Heart left ventricle (tissue), 16 donors: ENCODE measurements around the gene RPL13A. TPM values are rescaled to one million over a fixed set of nuclear protein-coding genes. Genes with fewer than 3 reads are reported as not detected.
A peak's percentile ranks its signal among the peaks of the same experiment; 100 is the strongest.

ENCODE experiments used
- ATAC-seq, 4 donors: fragments of 200-7000 bp; cut with Tn5 transposase; one replicate each; pipeline ENCODE4 v1.9.1; 2020 to 2022; ENCODE audit warnings: moderate library complexity in 4 of 4, mild to moderate bottlenecking in 3 of 4, moderate number of reproducible peaks in 1 of 4
- DNase-seq, 5 donors: peaks; one replicate each; pipeline ENCODE4 v3.0.0-alpha.2; 2020
- H3K27ac ChIP-seq, 12 donors: fragments of 200-600 bp; sonication (generic) in 4 of 12; one replicate each; pipeline versions ENCODE4 v1.5.0 to v1.8.0; 2016 to 2022; ENCODE audit warnings: mild to moderate bottlenecking in 2 of 12
- H3K27me3 ChIP-seq, 9 donors: fragments of 200-600 bp; sonication (generic) in 2 of 9; one replicate each; pipeline versions ENCODE4 v1.5.1 to v1.8.0; 2016 to 2022; ENCODE audit warnings: mild to moderate bottlenecking in 3 of 9
- H3K36me3 ChIP-seq, 9 donors: fragments of 200-600 bp; sonication (generic) in 2 of 9; one replicate each; pipeline versions ENCODE4 v1.5.0 to v1.8.0; 2018 to 2022; ENCODE audit warnings: mild to moderate bottlenecking in 2 of 9
- H3K4me1 ChIP-seq, 12 donors: fragments of 200-600 bp; sonication (generic) in 4 of 12; one replicate each; pipeline versions ENCODE4 v1.5.0 to v1.8.0; 2016 to 2022; ENCODE audit warnings: mild to moderate bottlenecking in 3 of 12
- H3K4me3 ChIP-seq, 12 donors: fragments of 200-600 bp; sonication (generic) in 4 of 12; one replicate each; pipeline versions ENCODE4 v1.5.0 to v1.8.0; 2017 to 2022; ENCODE audit warnings: mild to moderate bottlenecking in 9 of 12, moderate library complexity in 4 of 12
- H3K9me3 ChIP-seq, 12 donors: fragments of 200-600 bp; sonication (generic) in 4 of 12; one replicate each; pipeline versions ENCODE4 v1.5.0 to v1.8.0; 2016 to 2022; ENCODE audit warnings: mild to moderate bottlenecking in 1 of 12
- POLR2A ChIP-seq, 2 donors: fragments of 450-650 bp; IDR thresholded peaks; one replicate each; pipeline ENCODE4 v1.6.1; 2017; ENCODE audit warnings: antibody characterized with exemption in 2 of 2, mild to moderate bottlenecking in 2 of 2, moderate library complexity in 2 of 2
- WGBS, 4 donors: extraction: QIAGEN DNeasy Blood & Tissue Kit in 2 of 4; methylation state at CpG; one replicate each; pipeline versions ENCODE4 v1.1.5 to v1.1.7; 2013 to 2018; 5-methylcytosine and 5-hydroxymethylcytosine counted together
- intact Hi-C, 10 donors: fragments of 100-400 bp; cut with DNase I; formaldehyde crosslinking; loops; one replicate each; pipeline versions ENCODE4 v1.11.1 to v1.14.2; 2022
- polyA plus RNA-seq, 2 donors: library from polyadenylated mRNA; stranded (reverse); fragments of 200-250 nt; gene quantifications; one replicate each; pipeline ENCODE4 v1.2.3, GENCODE V29; 2013
- total RNA-seq, 9 donors: library from RNA; depleted of rRNA in 2 of 9; stranded (reverse); fragments of >200 nt in 2 of 9; fragmentation: NEBNext Ultra II Directional in 3 of 9; extraction: Animal tissue kit (Norgen Biotek cat#: 25700) in 3 of 9; gene quantifications; one replicate each; pipeline versions ENCODE4 v1.1.0 to v1.2.4, GENCODE V29; 2016 to 2023
- TF ChIP-seq, protein P1 (sequence below), 12 donors: fragments of 200-600 bp; sonication (generic) in 4 of 12; IDR thresholded peaks; one replicate each; pipeline versions ENCODE4 v1.5.0 to v1.8.0; 2018 to 2022; ENCODE audit warnings: antibody characterized with exemption in 12 of 12, mild to moderate bottlenecking in 5 of 12
- donor health status: ischemic (EF 13 %, LVEDD 7.1; RV severe dilation, severe dysfunction).
- donor health status: healthy with polysubstance abuse.
- donor health status: DM: no; HTN: yes; CAD: no.
- donor health status: DM: no; HTN: no; CAD: no.
- donor health status: ischemic (EF 25% LVEDD 6.9; RV normal size, moderate dysfunction).
- donor health status: ischemic (EF 25% LVEDD 5.7; RV mildly dilated, moderate dysfunction).
- donor health status: healthy.
- donor health status: DM: yes; HTN: yes; CAD: no.
- donor health status: ischemic (EF 35%, LVEDD 5.7; RV mildly dilated, moderate dysfunction).
- donor health status: nonischemic (EF 11% LVEDD 7.7; RV severe dilation, severe dysfunction).
- donor health status: DM: yes; HTN: yes; CAD: no.
- donor health status: PGD.
- donor health status: ischemic (EF 29% LVEDD 5.4; RV normal size, mild dysfunction).
- donor health status: nonischemic (EF 23%, LVEDD 6.1; RV moderate dilation, normal function).

Gene RPL13A
- total and polyA plus RNA-seq, 11 donors = 876 to 2,850 (median 1,261) TPM

DNA sequence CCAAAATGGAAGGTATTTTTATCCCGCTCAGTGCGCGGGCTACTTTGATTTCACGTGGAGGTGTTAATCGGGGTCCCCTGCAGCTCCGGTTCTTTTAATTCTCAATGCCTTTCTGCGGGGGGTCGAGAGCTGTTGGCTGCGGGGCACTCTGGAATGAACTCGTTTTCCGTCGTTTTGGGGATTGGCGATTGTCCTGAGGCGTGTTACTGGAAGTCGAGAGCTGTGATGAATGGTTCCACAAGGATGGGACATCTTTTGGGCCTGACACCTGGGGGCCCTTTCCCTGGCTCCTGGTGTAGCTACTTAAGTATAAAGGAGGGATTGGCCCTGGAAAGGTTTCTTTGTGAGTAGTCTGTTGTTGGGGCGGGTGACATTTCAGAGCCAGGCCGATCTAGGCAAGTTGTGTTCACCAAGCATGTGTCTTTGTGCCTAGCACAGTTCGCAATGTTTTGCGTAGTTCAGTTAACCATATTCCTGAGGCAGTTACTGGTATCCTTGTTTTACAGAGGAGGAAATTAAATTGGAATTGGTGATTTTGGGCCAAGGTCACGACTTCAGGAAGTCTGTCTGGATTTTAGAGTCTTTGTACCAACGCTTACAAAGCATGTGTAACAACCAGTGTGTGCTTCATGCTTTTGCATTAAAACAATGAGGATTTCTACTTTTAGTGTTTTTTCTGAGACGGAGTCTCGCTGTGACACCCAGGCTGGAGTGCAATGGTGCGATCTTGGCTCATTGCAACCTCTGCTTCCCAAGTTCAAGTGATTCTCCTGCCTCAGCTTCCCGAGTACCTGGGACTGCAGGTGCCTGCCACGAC lies 846 bp downstream of the RPL13A start:
- DNase-seq (no peak), ATAC-seq (no peak)
- TF ChIP-seq, protein P1, sequence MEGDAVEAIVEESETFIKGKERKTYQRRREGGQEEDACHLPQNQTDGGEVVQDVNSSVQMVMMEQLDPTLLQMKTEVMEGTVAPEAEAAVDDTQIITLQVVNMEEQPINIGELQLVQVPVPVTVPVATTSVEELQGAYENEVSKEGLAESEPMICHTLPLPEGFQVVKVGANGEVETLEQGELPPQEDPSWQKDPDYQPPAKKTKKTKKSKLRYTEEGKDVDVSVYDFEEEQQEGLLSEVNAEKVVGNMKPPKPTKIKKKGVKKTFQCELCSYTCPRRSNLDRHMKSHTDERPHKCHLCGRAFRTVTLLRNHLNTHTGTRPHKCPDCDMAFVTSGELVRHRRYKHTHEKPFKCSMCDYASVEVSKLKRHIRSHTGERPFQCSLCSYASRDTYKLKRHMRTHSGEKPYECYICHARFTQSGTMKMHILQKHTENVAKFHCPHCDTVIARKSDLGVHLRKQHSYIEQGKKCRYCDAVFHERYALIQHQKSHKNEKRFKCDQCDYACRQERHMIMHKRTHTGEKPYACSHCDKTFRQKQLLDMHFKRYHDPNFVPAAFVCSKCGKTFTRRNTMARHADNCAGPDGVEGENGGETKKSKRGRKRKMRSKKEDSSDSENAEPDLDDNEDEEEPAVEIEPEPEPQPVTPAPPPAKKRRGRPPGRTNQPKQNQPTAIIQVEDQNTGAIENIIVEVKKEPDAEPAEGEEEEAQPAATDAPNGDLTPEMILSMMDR (IDR thresholded peaks at IDR 0.05) = no peak
- TF ChIP-seq POLR2A (IDR thresholded peaks at IDR 0.05) = no peak
- Histone ChIP-seq H3K4me3 (peak overlapping the region; percentile 69 to 98 (median 88)), H3K4me1 (peaks cover 6 to 49% (median 23%) of the 10 kb centered on the region in 12 donors), H3K36me3 (peaks cover 5 to 66% (median 42%) of the 10 kb centered on the region in 9 donors), H3K27ac (peak overlapping the region; percentile 75 to 93 (median 90)), H3K27me3 (no peaks in the 10 kb centered on the region), H3K9me3 (no peaks in the 10 kb centered on the region)
- WGBS, 4 donors = 1 to 2% (median 1%) methylated on average over 25 to 26 of the region's 26 CpGs
- intact Hi-C loops = no loop called here

DNA sequence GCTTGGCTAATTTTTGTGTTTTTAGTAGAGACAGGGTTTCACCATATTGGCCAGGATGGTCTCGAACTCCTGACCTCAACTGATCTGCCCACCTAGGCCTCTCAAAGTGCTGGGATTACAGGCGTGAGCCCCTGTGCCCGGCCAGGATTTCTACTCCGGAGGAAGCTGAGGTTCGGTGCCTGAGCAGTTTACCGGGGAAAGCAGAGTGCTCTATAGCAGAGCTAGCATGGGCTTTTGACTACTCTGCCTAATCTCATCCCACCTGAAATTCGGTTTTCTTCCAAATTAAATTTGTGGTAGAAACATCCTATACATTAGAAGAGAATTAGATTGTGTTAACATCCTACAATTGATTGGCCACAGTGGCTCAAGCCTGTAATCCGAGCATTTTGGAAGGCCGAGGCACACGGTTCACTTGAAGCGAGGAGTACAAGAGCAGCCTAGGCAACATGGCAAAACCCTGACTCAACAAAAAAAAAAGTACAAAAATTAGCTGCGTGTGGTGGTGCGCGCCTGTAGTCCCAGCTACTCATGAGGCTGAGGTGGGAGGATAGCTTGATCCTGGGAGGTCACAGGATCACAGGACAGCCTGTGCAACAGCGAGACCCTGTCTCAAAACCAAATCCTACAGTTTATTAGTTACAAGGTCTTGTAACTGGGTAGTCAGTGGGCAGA lies 1.6 kb downstream of the RPL13A start:
- Histone ChIP-seq H3K27ac (peak overlapping the region in 11 of 12 donors; percentile 82 to 93 (median 90)), H3K9me3 (no peaks in the 10 kb centered on the region), H3K36me3 (peaks cover 5 to 60% (median 40%) of the 10 kb centered on the region in 9 donors), H3K4me1 (peaks cover 6 to 49% (median 23%) of the 10 kb centered on the region in 12 donors), H3K4me3 (peak overlapping the region; percentile 69 to 98 (median 88)), H3K27me3 (no peaks in the 10 kb centered on the region)
- ATAC-seq (no peak), DNase-seq (no peak)
- no peak for TF ChIP-seq POLR2A (IDR thresholded peaks at IDR 0.05)
- TF ChIP-seq, protein P1 (IDR thresholded peaks at IDR 0.05) = no peak
- 23 to 30% (median 28%) methylated on average over 13 to 15 of the region's 15 CpGs for WGBS, 4 donors
- intact Hi-C loops = no loop called here

DNA sequence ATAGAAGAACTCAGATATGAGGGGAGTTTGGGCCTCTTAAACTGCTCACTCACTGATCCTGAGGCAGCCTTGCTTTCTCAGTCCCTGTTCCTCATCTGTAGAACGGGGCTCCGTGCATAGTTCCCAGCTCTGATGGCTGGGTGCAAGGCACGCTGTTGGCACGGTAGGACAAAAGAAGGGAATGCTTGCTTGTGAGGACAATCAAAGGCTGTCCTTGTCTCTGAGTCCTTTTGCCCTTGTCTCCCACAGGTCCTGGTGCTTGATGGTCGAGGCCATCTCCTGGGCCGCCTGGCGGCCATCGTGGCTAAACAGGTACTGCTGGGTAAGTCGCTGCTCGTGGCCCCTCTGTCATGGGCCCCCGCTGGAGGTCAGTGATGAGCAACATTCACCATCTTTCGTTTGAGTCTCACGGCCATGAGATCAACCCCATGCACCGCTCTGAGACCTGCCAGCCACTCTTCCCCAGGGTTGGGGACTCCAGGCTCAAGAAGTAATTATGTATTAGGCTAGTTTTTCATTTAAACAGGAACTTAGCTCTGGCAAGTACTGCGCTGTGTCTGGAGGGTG lies 2.3 kb downstream of the RPL13A start:
- ATAC-seq (no peak), DNase-seq (no peak)
- intact Hi-C loops = no loop called here
- Histone ChIP-seq H3K27ac (peak overlapping the region in 10 of 12 donors; percentile 28 to 93 (median 88)), H3K4me1 (peaks cover 6 to 49% (median 23%) of the 10 kb centered on the region in 12 donors), H3K27me3 (no peaks in the 10 kb centered on the region), H3K36me3 (peaks cover 5 to 60% (median 40%) of the 10 kb centered on the region in 9 donors), H3K9me3 (no peaks in the 10 kb centered on the region), H3K4me3 (peak overlapping the region in 10 of 12 donors; percentile 69 to 98 (median 84))
- TF ChIP-seq POLR2A (IDR thresholded peaks at IDR 0.05) = no peak
- TF ChIP-seq, protein P1 (IDR thresholded peaks at IDR 0.05) = no peak
- WGBS, 4 donors = 58 to 74% (median 67%) methylated on average over 15 of the region's 15 CpGs
